Sciatic nerve (tissue), 2 donors: ENCODE data around the gene REEP1. TPM values are rescaled to one million over a fixed set of nuclear protein-coding genes. Genes with fewer than 3 reads are reported as not detected.
"Not testable (repeated sequence)": the region's sequence is repeated elsewhere in the genome, so short reads cannot be mapped to it uniquely, and the experiment has no call there.

Experiments
- ATAC-seq: fragments of 200-7000 bp; cut with Tn5 transposase; one replicate; pipeline ENCODE4 v1.9.1; 2020; ENCODE audit warnings: mild to moderate bottlenecking, moderate library complexity
- DNase-seq: peaks from one replicate; pipeline ENCODE4 v3.0.0-alpha.2; 2020; ENCODE audit warnings: low spot score
- intact Hi-C: fragments of 100-400 bp; cut with DNase I; formaldehyde crosslinking; loops from one replicate; pipeline ENCODE4 v1.14.2; 2022
- total RNA-seq: library from RNA; stranded (reverse); fragmentation: NEBNext Ultra II Directional; extraction: Animal tissue kit (Norgen Biotek cat#: 25700); gene quantifications from one replicate; pipeline ENCODE4 v1.2.1, GENCODE V29; 2021
- donor health status: DM: no; HTN: no; CAD: no.
- donor health status: DM: no; HTN: no; CAD: no.

The REEP1 gene
- total RNA-seq, 1 donor from 2014 or later: 0.98 TPM

GRCh38 chr2:86233436-86233835, 104.0 kb downstream of the REEP1 start:
- intact Hi-C loops: no loop called here
- DNase-seq (no peak), ATAC-seq (no peak)

DNA sequence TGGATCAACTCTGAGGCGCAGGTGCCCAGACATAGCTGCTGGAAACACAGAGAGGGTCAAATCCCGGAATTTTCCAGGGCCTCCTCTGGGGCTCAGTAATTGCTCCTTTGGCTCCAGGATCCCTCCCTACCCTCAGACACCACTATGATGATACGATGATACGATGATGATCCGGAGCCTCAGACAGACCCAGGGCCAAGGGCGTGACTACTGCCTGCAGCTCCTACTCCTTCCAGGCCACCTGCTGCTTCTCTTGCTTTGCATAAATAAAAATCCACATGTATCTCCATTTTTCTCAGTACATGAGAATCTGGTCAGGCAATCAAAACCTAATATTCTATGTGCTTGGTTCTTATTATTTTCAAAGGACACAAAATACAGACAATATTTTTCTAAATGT, 104.5 kb downstream of the REEP1 start:
- ATAC-seq: no peak
- intact Hi-C loops: no loop called here

GRCh38 chr2:86232373-86232784, 105.0 kb downstream of the REEP1 start:
- intact Hi-C loops: no loop called here
- DNase-seq (no peak), ATAC-seq (no peak)

More for the DNA sequence above, 104.5 kb downstream of the REEP1 start:
- DNase-seq: no peak

GRCh38 chr2:86231680-86232372, 105.6 kb downstream of the REEP1 start:
- intact Hi-C loops: no loop called here

DNA sequence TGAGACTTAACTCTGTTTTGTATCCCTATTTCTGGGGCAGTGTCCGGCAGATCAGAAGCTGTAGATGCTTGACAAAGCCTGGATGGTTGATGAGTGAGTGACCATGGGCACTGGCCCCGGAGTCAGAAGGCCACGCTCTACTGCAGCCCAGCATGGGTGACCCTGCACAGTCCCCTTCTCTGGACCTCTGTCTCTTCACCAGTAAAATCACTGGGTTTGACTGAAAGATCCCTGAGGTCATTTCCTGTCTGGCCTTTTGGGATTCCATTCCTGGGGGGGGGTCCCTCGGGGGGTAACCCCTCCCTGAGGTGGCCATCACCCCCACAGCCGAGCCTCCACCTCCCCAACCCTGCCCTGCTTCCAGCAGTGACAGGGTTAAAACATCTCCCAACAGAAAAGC, 106.5 kb downstream of the REEP1 start:
- intact Hi-C loops: no loop called here
- no peak for DNase-seq
- no peak for ATAC-seq

More at GRCh38 chr2:86231680-86232372, 105.6 kb downstream of the REEP1 start:
- no peak for DNase-seq
- no peak for ATAC-seq

DNA sequence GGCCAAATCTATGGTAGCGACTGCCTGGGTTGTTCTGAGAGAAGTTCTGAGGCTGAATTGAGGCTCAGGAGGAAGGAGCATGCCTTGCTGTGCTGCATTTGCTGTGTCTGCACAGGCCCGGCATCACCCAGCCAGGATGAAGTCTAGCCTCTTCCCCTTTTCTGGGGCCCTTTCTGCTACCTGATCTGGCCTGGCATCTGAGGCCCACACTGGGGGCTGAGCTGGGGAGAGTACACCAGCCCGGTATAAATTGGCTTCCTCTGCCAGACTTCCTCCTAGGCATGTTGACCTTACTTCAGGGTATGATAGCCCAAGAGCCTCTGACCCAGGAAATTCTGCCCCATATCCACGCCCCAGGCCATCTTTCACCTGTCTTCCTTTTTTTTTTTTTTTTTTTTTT, 108.2 kb downstream of the REEP1 start:
- ATAC-seq: no peak
- intact Hi-C loops: loop anchor here (10.0 kb wide), 1 partner anchor 136 kb away; no protein-coding TSS in a partner anchor

DNA sequence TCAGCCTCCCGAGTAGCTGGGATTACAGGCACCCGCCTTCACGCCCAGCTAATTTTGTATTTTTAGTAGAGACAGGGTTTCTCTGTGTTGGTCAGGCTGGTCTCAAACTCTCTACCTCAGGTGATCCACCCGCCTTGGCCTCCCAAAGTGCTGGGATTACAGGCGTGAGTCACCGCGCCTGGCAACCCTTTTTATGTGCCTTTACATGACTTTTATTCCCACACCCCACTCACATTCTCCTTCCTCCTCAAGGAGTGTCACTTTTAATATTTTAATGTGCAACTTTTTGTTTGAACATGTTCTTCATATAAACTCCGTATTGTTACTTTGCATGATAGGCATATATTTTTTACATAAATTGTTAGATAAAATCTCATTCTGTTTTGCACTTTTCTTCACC, 108.9 kb downstream of the REEP1 start:
- DNase-seq, ATAC-seq: not testable (repeated sequence)
- intact Hi-C loops: loop anchor here (10.0 kb wide), 1 partner anchor 136 kb away; no protein-coding TSS in a partner anchor

More for the DNA sequence above, 108.2 kb downstream of the REEP1 start:
- DNase-seq: no peak

DNA sequence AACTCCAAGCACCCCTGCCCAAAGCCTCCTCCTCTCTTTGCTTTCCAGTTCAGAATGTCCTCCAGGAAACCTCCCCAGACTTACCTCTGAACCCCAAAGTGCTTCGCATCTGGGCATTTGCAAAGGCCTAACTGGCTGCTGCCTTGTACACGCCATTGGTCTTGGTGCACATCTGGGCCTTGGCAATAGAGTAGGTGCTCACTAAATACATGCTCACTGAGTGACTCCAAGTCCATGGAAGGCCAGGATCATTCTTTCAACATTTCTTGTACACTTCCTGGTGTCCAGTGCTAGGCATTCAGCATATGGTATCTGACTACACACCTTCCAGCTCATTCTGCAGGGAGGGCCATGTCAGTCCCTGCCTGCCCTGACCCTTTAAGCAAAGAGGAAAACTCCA, 109.7 kb downstream of the REEP1 start:
- intact Hi-C loops: loop anchor here (10.0 kb wide), 1 partner anchor 137 kb away; no protein-coding TSS in a partner anchor
- no peak for DNase-seq
- no peak for ATAC-seq

GRCh38 chr2:86226636-86227520, 110.5 kb downstream of the REEP1 start:
- ATAC-seq (no peak), DNase-seq (no peak)
- intact Hi-C loops: loop anchor here (10.0 kb wide), 1 partner anchor 138 kb away; no protein-coding TSS in a partner anchor

- ATAC-seq (no peak), DNase-seq (no peak)
- intact Hi-C loops: loop anchor here (10.0 kb wide), 1 partner anchor 139 kb away; no protein-coding TSS in a partner anchor
Observed at GRCh38 chr2:86226070-86226469, 111.4 kb downstream of the REEP1 start.

DNA sequence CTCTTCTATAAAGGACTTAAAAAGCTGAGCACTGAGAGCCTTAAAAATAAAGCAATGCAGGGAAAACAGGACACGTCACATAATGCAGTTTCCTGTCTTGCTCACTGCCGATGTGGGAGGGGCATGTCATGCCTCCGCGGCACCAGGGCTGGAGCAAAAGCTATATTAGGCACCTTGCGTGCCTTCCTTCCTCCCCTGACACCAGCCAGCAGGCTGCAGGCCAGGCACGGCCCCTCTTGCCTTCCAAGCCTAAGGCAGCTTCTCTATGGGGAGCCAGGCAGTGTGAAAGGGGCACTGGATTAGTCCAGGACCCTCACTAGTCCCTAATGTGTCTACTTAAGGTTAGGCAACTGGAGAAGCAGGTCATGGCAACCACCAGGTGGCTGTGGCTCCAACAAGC, 111.8 kb downstream of the REEP1 start:
- ATAC-seq (peak; percentile 60), DNase-seq (no peak)
- intact Hi-C loops: loop anchor here (10.0 kb wide), 1 partner anchor 139 kb away; no protein-coding TSS in a partner anchor

DNA sequence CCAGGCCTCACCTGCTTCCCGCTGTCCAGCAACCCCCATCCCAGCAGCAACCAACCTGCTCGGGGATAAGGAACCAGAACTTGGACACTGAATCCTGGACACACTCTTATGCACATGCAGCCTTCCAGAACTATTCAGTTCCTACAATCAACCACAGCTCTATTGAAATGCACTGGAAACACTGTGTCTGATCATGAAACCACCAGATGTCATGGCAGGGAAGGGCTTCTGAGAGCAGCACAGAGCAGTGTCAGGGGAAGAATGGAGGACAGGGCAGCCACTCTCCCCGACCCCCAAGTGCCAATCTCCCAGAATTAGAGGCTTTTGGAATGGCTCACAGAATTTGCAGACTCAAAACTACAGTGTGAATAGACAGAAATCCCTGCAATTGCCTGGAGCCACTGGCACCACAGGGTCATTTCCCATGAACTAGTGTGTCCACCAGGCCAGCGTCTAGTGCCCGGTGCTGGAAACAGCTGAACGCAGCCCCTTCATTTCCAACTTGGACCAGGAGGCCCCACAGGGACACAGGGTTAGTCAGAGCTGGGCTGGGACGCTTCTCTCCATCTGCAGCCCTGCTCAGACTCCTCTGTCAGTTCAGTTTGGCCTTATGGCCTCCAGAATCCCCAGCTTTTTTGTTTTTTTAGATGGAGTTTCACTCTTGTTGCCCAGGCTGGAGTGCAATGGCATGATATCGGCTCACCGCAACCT, 112.6 kb downstream of the REEP1 start:
- ATAC-seq (no peak), DNase-seq (no peak)
- intact Hi-C loops: loop anchor here (10.0 kb wide), 1 partner anchor 140 kb away; no protein-coding TSS in a partner anchor

DNA sequence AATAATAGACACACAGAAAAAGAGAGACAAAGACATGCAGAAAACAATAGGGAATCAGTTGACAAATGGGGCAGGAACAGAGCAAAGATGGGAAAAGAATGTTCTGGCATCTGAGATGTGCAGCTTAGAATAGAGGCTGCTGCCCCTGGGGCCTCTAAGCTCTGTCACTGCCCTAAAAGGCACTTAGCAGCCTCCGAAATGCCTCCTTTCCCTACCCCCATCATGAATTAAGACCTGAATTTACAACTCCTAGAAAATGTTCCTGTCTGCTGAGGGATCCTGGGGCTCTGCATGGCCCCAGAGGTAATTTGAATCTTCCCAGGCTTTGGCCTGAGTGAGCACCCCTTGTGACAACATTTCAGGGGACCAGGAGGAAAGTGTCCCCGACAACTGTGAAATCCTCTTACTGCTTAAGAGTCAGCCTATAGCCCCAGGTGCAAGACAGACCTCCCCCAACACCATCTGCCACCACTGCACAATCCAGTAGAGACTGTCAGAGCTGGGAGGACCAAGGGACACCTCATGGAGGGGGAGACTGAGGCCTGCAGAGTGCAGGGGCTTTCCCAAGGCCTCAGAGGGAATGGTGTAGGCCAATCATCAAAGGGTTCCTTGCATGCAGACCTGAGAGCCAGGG, 113.4 kb downstream of the REEP1 start:
- DNase-seq (no peak), ATAC-seq (no peak)
- intact Hi-C loops: loop anchor here (10.0 kb wide), 1 partner anchor 141 kb away; no protein-coding TSS in a partner anchor

GRCh38 chr2:86223140-86223926, 114.1 kb downstream of the REEP1 start:
- intact Hi-C loops: loop anchor here (10.0 kb wide), 1 partner anchor 141 kb away; no protein-coding TSS in a partner anchor
- peak; percentile 89 for ATAC-seq
- no peak for DNase-seq

DNA sequence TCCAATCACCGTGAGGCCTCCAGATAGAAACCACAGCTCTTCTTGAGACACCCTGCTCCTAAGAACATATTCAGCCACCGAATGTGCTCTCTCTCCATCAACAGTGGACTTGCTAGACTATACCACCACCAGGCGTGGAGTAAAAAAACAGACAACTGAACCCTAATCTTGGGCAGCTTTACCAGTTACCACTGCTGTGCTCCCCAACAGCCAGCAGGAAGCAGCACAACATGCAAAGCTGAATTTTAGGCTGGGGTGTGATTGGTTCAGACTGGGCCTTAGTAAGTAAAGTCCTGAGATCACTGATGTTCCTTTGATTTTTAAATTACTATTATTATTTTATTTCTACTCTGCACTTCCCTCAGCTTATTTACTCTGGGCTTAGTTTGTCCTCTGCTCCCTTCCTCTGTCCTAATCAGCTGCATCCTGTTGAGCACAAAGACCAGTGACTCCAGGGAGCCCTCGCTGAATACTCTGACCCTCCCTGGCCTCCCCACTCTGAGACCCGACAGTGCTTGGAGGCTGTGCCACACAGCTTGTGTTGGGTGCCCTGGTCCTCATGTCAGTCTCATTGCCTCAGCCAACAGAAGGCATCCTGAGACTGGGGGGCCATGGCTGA, 116.3 kb downstream of the REEP1 start:
- intact Hi-C loops: loop anchor here (10.0 kb wide), 1 partner anchor 144 kb away; no protein-coding TSS in a partner anchor
- ATAC-seq (no peak), DNase-seq (no peak)

- intact Hi-C loops: loop anchor here (10.0 kb wide), 1 partner anchor 145 kb away; no protein-coding TSS in a partner anchor
- DNase-seq (no peak), ATAC-seq (no peak)
Observed at GRCh38 chr2:86219896-86220295, 117.5 kb downstream of the REEP1 start.

DNA sequence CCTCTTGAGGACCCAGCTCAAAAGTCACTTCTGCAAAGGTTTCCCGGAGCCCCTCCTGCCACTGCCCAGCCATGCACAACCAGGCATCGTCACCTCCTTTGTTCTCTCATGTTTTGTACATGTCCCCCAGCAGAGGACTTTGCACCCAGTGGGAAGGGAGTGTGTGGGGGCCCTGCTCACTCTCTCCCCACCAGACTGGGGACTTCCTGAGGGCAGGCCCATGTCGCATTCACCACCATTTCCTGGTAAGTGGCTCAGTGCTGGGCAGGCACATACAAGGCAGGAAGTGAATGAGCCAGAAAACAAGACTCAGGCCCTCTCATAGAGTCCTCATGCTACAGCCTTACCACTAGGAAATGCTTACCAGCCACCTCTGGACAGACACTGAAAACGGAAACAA, 119.3 kb downstream of the REEP1 start:
- DNase-seq: no peak
- ATAC-seq: no peak
- intact Hi-C loops: no loop called here
